Natural killer cell (primary cell): Measurements from ENCODE around the gene SNN. TPM values are rescaled to one million over a fixed set of nuclear protein-coding genes. Genes with fewer than 3 reads are reported as not detected.

Source experiments
- ATAC-seq, 3 donors: fragments of 150-1000 bp in 2 of 3; fragments of 200-7000 bp in 1 of 3; cut with Tn5 transposase; 1 replicate in 1 of 3; 2 replicates in 2 of 3; pipeline ENCODE4 v1.10.0; 2021; ENCODE audit warnings: mild to moderate bottlenecking in 2 of 3, moderate library complexity in 2 of 3
- DNase-seq, 2 donors: peaks; one replicate each; pipeline versions ENCODE4 v3.0.0 to v3.0.0-alpha.2; 2013 to 2021; ENCODE audit warnings: mixed read lengths in 1 of 2
- H3K27ac ChIP-seq: one replicate; pipeline ENCODE4 v1.5.1; 2013; ENCODE audit warnings: mild to moderate bottlenecking, low read length
- H3K27me3 ChIP-seq: one replicate; pipeline ENCODE4 v1.6.1; 2013; ENCODE audit warnings: low read length; ENCODE audit not compliant: control insufficient read depth, insufficient read depth
- H3K36me3 ChIP-seq: one replicate; pipeline ENCODE4 v1.6.1; 2013; ENCODE audit warnings: low read length; ENCODE audit not compliant: control insufficient read depth, insufficient read depth
- H3K4me1 ChIP-seq: one replicate; pipeline ENCODE4 v1.6.1; 2013; ENCODE audit warnings: low read length; ENCODE audit not compliant: control insufficient read depth, insufficient read depth
- H3K4me3 ChIP-seq: one replicate; pipeline ENCODE4 v1.5.1; 2013; ENCODE audit warnings: low read length
- H3K9me3 ChIP-seq: one replicate; pipeline ENCODE4 v1.6.1; 2013; ENCODE audit warnings: low read length; ENCODE audit not compliant: control insufficient read depth, insufficient read depth
- H3K27ac Mint-ChIP-seq, 2 donors: one replicate each; pipeline ENCODE4 v1.8.0; 2022; ENCODE audit warnings: mild to moderate bottlenecking in 2 of 2, mixed read lengths in 2 of 2, moderate library complexity in 1 of 2
- H3K27me3 Mint-ChIP-seq, 2 donors: one replicate each; pipeline ENCODE4 v1.8.0; 2022; ENCODE audit warnings: low read depth in 2 of 2, mixed read lengths in 2 of 2
- H3K36me3 Mint-ChIP-seq: one replicate; pipeline ENCODE4 v1.8.0; 2022; ENCODE audit warnings: mixed read lengths
- H3K4me1 Mint-ChIP-seq, 2 donors: one replicate each; pipeline ENCODE4 v1.8.0; 2022; ENCODE audit warnings: mixed read lengths in 2 of 2
- H3K4me3 Mint-ChIP-seq: one replicate; pipeline ENCODE4 v1.8.0; 2022; ENCODE audit warnings: mild to moderate bottlenecking, moderate library complexity, mixed read lengths
- H3K9me3 Mint-ChIP-seq, 2 donors: one replicate each; pipeline ENCODE4 v1.8.0; 2022; ENCODE audit warnings: mixed read lengths in 2 of 2
- WGBS: methylation state at CpG from one replicate; pipeline ENCODE4 v1.1.7; 2013; ENCODE audit warnings: missing lambda C conversion rate; ENCODE audit not compliant: insufficient coverage; 5-methylcytosine and 5-hydroxymethylcytosine counted together
- intact Hi-C: fragments of 100-400 bp; cut with micrococcal nuclease; formaldehyde crosslinking; loops from one replicate; pipeline ENCODE4 v1.14.2; 2022
- total RNA-seq, 4 donors: library from RNA; stranded (reverse); fragments of 120-200 nt in 1 of 4; gene quantifications; one replicate each; pipeline versions ENCODE4 v1.2.3 to v1.2.4, GENCODE V29; 2013 to 2022
- TF ChIP-seq, protein P1 (sequence below): fragments of 200-600 bp; IDR thresholded peaks from one replicate; pipeline ENCODE4 v1.8.0; 2022; ENCODE audit warnings: antibody characterized with exemption

Gene SNN
- total RNA-seq, 3 donors from 2014 or later (not counting 1 experiment from before 2014, with no cell fraction given) = 5.3 to 20.0 (median 12.5) TPM

DNA sequence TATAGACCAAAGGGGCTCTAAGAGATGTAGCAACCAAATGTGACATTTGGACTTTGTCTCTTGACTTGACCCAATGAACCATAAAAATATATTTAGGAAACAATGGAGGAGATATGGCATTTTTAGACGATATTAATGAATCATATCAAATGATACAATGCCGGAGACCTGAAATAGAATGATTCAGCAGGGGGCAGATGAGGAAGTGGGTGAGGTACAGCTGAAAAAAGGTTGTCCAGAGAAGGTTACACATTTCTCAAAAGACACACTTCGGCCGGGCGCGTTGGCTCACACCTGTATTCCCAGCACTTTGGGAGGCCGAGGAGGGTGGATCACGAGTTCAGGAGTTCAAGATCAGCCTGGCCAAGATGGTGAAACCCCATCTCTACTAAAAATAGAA is 16.5 kb upstream of the SNN start:
- Histone ChIP-seq H3K4me3 (no peak overlapping the region), H3K9me3 (no peaks in the 10 kb centered on the region), H3K4me1 (peaks cover 22% of the 10 kb centered on the region), H3K36me3 (no peaks in the 10 kb centered on the region), H3K27me3 (peaks cover 4% of the 10 kb centered on the region), H3K27ac (no peak overlapping the region)
- intact Hi-C loops = no loop called here
- TF ChIP-seq, protein P1, sequence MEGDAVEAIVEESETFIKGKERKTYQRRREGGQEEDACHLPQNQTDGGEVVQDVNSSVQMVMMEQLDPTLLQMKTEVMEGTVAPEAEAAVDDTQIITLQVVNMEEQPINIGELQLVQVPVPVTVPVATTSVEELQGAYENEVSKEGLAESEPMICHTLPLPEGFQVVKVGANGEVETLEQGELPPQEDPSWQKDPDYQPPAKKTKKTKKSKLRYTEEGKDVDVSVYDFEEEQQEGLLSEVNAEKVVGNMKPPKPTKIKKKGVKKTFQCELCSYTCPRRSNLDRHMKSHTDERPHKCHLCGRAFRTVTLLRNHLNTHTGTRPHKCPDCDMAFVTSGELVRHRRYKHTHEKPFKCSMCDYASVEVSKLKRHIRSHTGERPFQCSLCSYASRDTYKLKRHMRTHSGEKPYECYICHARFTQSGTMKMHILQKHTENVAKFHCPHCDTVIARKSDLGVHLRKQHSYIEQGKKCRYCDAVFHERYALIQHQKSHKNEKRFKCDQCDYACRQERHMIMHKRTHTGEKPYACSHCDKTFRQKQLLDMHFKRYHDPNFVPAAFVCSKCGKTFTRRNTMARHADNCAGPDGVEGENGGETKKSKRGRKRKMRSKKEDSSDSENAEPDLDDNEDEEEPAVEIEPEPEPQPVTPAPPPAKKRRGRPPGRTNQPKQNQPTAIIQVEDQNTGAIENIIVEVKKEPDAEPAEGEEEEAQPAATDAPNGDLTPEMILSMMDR = no peak
- Mint-ChIP-seq H3K9me3 (no peaks in the 10 kb centered on the region), H3K4me3 (no peak overlapping the region), H3K36me3 (no peaks in the 10 kb centered on the region), H3K4me1 (peaks cover 10 to 18% of the 10 kb centered on the region in 2 donors), H3K27me3 (peaks cover 19 to 29% of the 10 kb centered on the region in 2 donors), H3K27ac (no peak overlapping the region)
- no peak for DNase-seq
- ATAC-seq = no peak
- WGBS = 62% methylated on average over 8 of the region's 8 CpGs

DNA sequence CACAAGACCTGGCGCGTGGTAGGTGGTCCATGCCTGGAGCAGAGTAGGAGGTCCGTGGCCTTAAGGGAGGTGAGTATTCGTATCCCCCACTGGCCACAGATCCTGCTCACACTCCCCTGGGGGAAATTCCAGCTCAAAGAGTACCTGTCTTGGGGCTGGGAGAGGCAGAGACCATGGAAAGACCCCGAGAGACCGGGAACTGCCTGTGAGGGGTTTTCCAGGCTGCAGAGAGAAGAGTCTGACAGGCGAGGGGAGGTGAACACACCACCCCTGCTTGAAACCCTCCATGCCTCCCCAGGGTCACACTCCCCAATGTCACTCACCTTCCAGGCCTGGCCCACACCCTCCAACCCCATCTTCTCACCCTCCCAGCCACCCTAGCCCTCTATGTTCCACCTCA is 12.6 kb upstream of the SNN start:
- Histone ChIP-seq H3K4me3 (no peak overlapping the region), H3K27me3 (peaks cover 4% of the 10 kb centered on the region), H3K9me3 (no peaks in the 10 kb centered on the region), H3K4me1 (peaks cover 22% of the 10 kb centered on the region), H3K27ac (no peak overlapping the region), H3K36me3 (no peaks in the 10 kb centered on the region)
- TF ChIP-seq, protein P1 = no peak
- peaks cover 10 to 18% of the 10 kb centered on the region in 2 donors for H3K4me1 Mint-ChIP-seq
- intact Hi-C loops = no loop called here
- no peaks in the 10 kb centered on the region for H3K9me3 Mint-ChIP-seq
- no peak for ATAC-seq
- no peak overlapping the region for H3K4me3 Mint-ChIP-seq
- H3K27me3 Mint-ChIP-seq = peaks cover 19 to 22% of the 10 kb centered on the region in 2 donors
- H3K36me3 Mint-ChIP-seq = no peaks in the 10 kb centered on the region
- WGBS = 93% methylated on average over 5 of the region's 7 CpGs
- DNase-seq = no peak
- H3K27ac Mint-ChIP-seq = no peak overlapping the region

DNA sequence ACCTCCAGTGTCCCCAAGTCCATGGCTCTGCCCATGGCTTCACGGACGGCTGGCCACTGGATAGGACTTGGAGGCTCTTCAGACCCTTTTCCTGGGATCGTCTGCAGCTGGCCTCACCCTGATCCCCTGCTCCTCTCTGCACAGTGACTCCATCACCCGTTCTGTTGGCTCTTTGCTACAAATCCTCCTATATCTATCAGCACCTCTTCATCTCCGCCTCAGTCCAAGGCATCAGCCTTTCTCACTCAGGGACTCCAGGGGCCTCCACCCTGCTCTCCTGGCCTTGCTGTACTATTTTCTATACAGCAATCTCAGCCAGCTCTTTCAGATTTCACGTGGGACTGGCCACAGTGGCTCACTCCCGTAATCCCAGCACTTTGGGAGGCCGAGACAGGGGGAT is 10.7 kb upstream of the SNN start:
- Mint-ChIP-seq H3K36me3 (no peaks in the 10 kb centered on the region), H3K4me3 (no peak overlapping the region), H3K27ac (no peak overlapping the region), H3K9me3 (no peaks in the 10 kb centered on the region), H3K4me1 (peaks cover 10 to 13% of the 10 kb centered on the region in 2 donors), H3K27me3 (peaks cover 8 to 16% of the 10 kb centered on the region in 2 donors)
- no peak overlapping the region for H3K4me3 ChIP-seq
- intact Hi-C loops = no loop called here
- H3K36me3 ChIP-seq = no peaks in the 10 kb centered on the region
- H3K9me3 ChIP-seq = no peaks in the 10 kb centered on the region
- peaks cover 22% of the 10 kb centered on the region for H3K4me1 ChIP-seq
- WGBS = 91% methylated on average over 8 of the region's 8 CpGs
- ATAC-seq (no peak), DNase-seq (no peak)
- no peak overlapping the region for H3K27ac ChIP-seq
- TF ChIP-seq, protein P1 = no peak
- peaks cover 4% of the 10 kb centered on the region for H3K27me3 ChIP-seq
